GM20000 (cell line): Measurements from ENCODE around the gene TMPRSS2.

Experiments used
- DNase-seq: peaks from one replicate; pipeline ENCODE4 v3.0.0; 2012; ENCODE audit warnings: low spot score
- CTCF ChIP-seq: IDR thresholded peaks from 2 replicates; pipeline ENCODE4 v1.5.1; 2012; ENCODE audit warnings: mild to moderate bottlenecking, control low read depth; ENCODE audit errors: extremely low read depth, missing control alignments

Gene TMPRSS2

GRCh38 chr21:41472753-41473548 lies 35.0 kb downstream of the TMPRSS2 start:
- TF ChIP-seq CTCF, result no peak
- no peak for DNase-seq

- no peak for TF ChIP-seq CTCF
- DNase-seq, result no peak
Measured at GRCh38 chr21:41470054-41470453, 37.9 kb downstream of the TMPRSS2 start.

- no peak for DNase-seq
- TF ChIP-seq CTCF, result no peak
Measured at GRCh38 chr21:41466024-41466820, 41.7 kb downstream of the TMPRSS2 start.

- TF ChIP-seq CTCF, result no peak
- DNase-seq, result no peak
Measured at GRCh38 chr21:41465176-41465781, 42.7 kb downstream of the TMPRSS2 start.

GRCh38 chr21:41460578-41461527 lies 47.1 kb downstream of the TMPRSS2 start:
- peak; percentile 74 for DNase-seq
- TF ChIP-seq CTCF, result peak; percentile 77

GRCh38 chr21:41459884-41460534 lies 47.9 kb downstream of the TMPRSS2 start:
- no peak for DNase-seq
- TF ChIP-seq CTCF, result no peak
